ENCODE measurements around the gene CPT1B.
"Not testable (repeated sequence)": the region's sequence is repeated elsewhere in the genome, so short reads cannot be mapped to it uniquely, and the experiment has no call there.

Gene CPT1B

GRCh38 chr22:50610041-50610451, 31.8 kb upstream of the CPT1B start:
- TF ChIP-seq CTCF (IDR thresholded peaks at IDR 0.05; ENCODE audit: low read depth, low read length, missing control alignments) = no peak
- DNase-seq = no peak
- Histone ChIP-seq H3K27ac (no peak overlapping the region), H3K27me3 (replicated peaks) (peaks cover 8% of the 10 kb centered on the region), H3K36me3 (replicated peaks) (no peaks in the 10 kb centered on the region), H3K4me3 (ENCODE audit: low read depth, low read length) (no peak overlapping the region)
- in situ Hi-C loops (cut with HindIII; ENCODE audit: low pct_ligation_motif_present, low sequenced_read_pairs) = no loop called here

- no peak for TF ChIP-seq CTCF (IDR thresholded peaks at IDR 0.05; ENCODE audit: low read depth, low read length, missing control alignments)
- H3K36me3 ChIP-seq (replicated peaks) = no peaks in the 10 kb centered on the region
- peaks cover 13% of the 10 kb centered on the region for H3K27me3 ChIP-seq (replicated peaks)
- H3K4me3 ChIP-seq (ENCODE audit: low read depth, low read length) = no peak overlapping the region
- in situ Hi-C loops (cut with HindIII; ENCODE audit: low pct_ligation_motif_present, low sequenced_read_pairs) = no loop called here
- DNase-seq = no peak
- no peak overlapping the region for H3K27ac ChIP-seq
Observed at GRCh38 chr22:50609599-50609998, 31.4 kb upstream of the CPT1B start.

GRCh38 chr22:50608996-50609395, 30.8 kb upstream of the CPT1B start:
- no peak for TF ChIP-seq CTCF (IDR thresholded peaks at IDR 0.05; ENCODE audit: low read depth, low read length, missing control alignments)
- Histone ChIP-seq H3K27ac (no peak overlapping the region), H3K27me3 (replicated peaks) (peaks cover 17% of the 10 kb centered on the region), H3K4me3 (ENCODE audit: low read depth, low read length) (no peak overlapping the region), H3K36me3 (replicated peaks) (no peaks in the 10 kb centered on the region)
- no peak for DNase-seq
- in situ Hi-C loops (cut with HindIII; ENCODE audit: low pct_ligation_motif_present, low sequenced_read_pairs) = no loop called here

GRCh38 chr22:50608058-50608840, 30.0 kb upstream of the CPT1B start:
- DNase-seq; H3K27ac ChIP-seq; in situ Hi-C loops (cut with HindIII; ENCODE audit: low pct_ligation_motif_present, low sequenced_read_pairs); H3K4me3 ChIP-seq (ENCODE audit: low read depth, low read length); H3K36me3 ChIP-seq (replicated peaks): not testable (repeated sequence)
- H3K27me3 ChIP-seq (replicated peaks) = peaks cover 24% of the 10 kb centered on the region

- no peak overlapping the region for H3K27ac ChIP-seq
- no peak for DNase-seq
- TF ChIP-seq CTCF (IDR thresholded peaks at IDR 0.05; ENCODE audit: low read depth, low read length, missing control alignments) = no peak
- no peak overlapping the region for H3K4me3 ChIP-seq (ENCODE audit: low read depth, low read length)
- in situ Hi-C loops (cut with HindIII; ENCODE audit: low pct_ligation_motif_present, low sequenced_read_pairs) = no loop called here
- no peaks in the 10 kb centered on the region for H3K36me3 ChIP-seq (replicated peaks)
- peaks cover 30% of the 10 kb centered on the region for H3K27me3 ChIP-seq (replicated peaks)
Observed at GRCh38 chr22:50607659-50608020, 29.4 kb upstream of the CPT1B start.

- DNase-seq = no peak
- Histone ChIP-seq H3K4me3 (ENCODE audit: low read depth, low read length) (no peak overlapping the region), H3K27me3 (replicated peaks) (peaks cover 36% of the 10 kb centered on the region), H3K27ac (no peak overlapping the region), H3K36me3 (replicated peaks) (no peaks in the 10 kb centered on the region)
- TF ChIP-seq CTCF (IDR thresholded peaks at IDR 0.05; ENCODE audit: low read depth, low read length, missing control alignments) = no peak
- in situ Hi-C loops (cut with HindIII; ENCODE audit: low pct_ligation_motif_present, low sequenced_read_pairs) = no loop called here
Observed at GRCh38 chr22:50606946-50607658, 28.9 kb upstream of the CPT1B start.

Data from brain microvascular endothelial cell (primary cell).